ENCODE data around the gene NUP98.

GRCh38 chr11:3664032-3664630 is 133.2 kb downstream of the NUP98 start:
- TF ChIP-seq CTCF (conservative IDR thresholded peaks at IDR 0.05; ENCODE audit: low read depth, low read length) (no peak), EZH2phosphoT487 (IDR thresholded peaks at IDR 0.05; ENCODE audit: borderline replicate concordance, low read length) (no peak), EZH2 (IDR thresholded peaks at IDR 0.05; ENCODE audit: low read length, unreplicated experiment) (no peak)
